CD14-positive monocyte (primary cell): Measurements from ENCODE around the gene CANT1. TPM values are rescaled to one million over a fixed set of nuclear protein-coding genes. Genes with fewer than 3 reads are reported as not detected.
"Not testable (repeated sequence)": the region's sequence is repeated elsewhere in the genome, so short reads cannot be mapped to it uniquely, and the experiment has no call there.

Experiments
- DNase-seq, 3 donors: peaks; one replicate each; pipeline ENCODE4 v3.0.0-alpha.2; 2011 to 2022
- H2AFZ ChIP-seq: 2 replicates; pipeline ENCODE4 v1.6.0; 2012; ENCODE audit warnings: mild to moderate bottlenecking, low read depth, low read length, inconsistent platforms; ENCODE audit not compliant: insufficient read depth, poor library complexity, severe bottlenecking
- H3K27ac ChIP-seq, 2 donors: 1 replicate in 1 of 2; 2 replicates in 1 of 2; pipeline ENCODE4 v1.5.1; 2012 to 2013; ENCODE audit warnings: low read length in 2 of 2, control low read depth in 1 of 2, inconsistent platforms in 1 of 2, low read depth in 1 of 2, mild to moderate bottlenecking in 1 of 2
- H3K27me3 ChIP-seq, 2 donors: one replicate each; pipeline versions ENCODE4 v1.6.0 to v1.6.1; 2011 to 2013; ENCODE audit warnings: low read length in 2 of 2; ENCODE audit not compliant: control insufficient read depth in 2 of 2, insufficient read depth in 2 of 2
- H3K36me3 ChIP-seq, 2 donors: replicated peaks in 1 of 2; 1 replicate in 1 of 2; 2 replicates in 1 of 2; pipeline versions ENCODE4 v1.5.1 to v1.6.1; 2012 to 2013; ENCODE audit warnings: low read length in 2 of 2, control low read depth in 1 of 2, inconsistent platforms in 1 of 2, mild to moderate bottlenecking in 1 of 2; ENCODE audit not compliant: insufficient read depth in 2 of 2, control insufficient read depth in 1 of 2
- H3K4me1 ChIP-seq, 2 donors: 1 replicate in 1 of 2; 2 replicates in 1 of 2; pipeline versions ENCODE4 v1.5.1 to v1.6.1; 2012 to 2013; ENCODE audit warnings: low read length in 2 of 2, control low read depth in 1 of 2, inconsistent platforms in 1 of 2, mild to moderate bottlenecking in 1 of 2, moderate library complexity in 1 of 2; ENCODE audit not compliant: insufficient read depth in 2 of 2, control insufficient read depth in 1 of 2
- H3K4me2 ChIP-seq: replicated peaks from 2 replicates; pipeline ENCODE3; 2012; ENCODE audit warnings: low read length, moderate library complexity, mild to moderate bottlenecking; ENCODE audit not compliant: poor library complexity, severe bottlenecking; ENCODE audit errors: extremely low read depth
- H3K4me3 ChIP-seq, 3 experiments: fragments of 200-600 bp in 1 of 3; sonication (generic) in 1 of 3; replicated peaks in 1 of 3; 1 replicate in 2 of 3; 2 replicates in 1 of 3; pipeline ENCODE4 v1.5.1; 2011 to 2013; ENCODE audit warnings: low read length in 3 of 3, mild to moderate bottlenecking in 3 of 3, control low read depth in 2 of 3, low read depth in 2 of 3, inconsistent platforms in 1 of 3, moderate library complexity in 1 of 3
- H3K79me2 ChIP-seq: 2 replicates; pipeline ENCODE4 v1.6.0; 2012; ENCODE audit warnings: mild to moderate bottlenecking, control low read depth, inconsistent platforms, low read length, moderate library complexity; ENCODE audit not compliant: insufficient read depth
- H3K9ac ChIP-seq: 2 replicates; pipeline ENCODE4 v1.6.0; 2017; ENCODE audit warnings: low read length, mild to moderate bottlenecking; ENCODE audit not compliant: insufficient read depth, poor library complexity, severe bottlenecking
- H3K9me3 ChIP-seq, 2 donors: replicated peaks in 1 of 2; 1 replicate in 1 of 2; 2 replicates in 1 of 2; pipeline versions ENCODE4 v1.5.1 to v1.6.1; 2012 to 2013; ENCODE audit warnings: low read length in 2 of 2, control low read depth in 1 of 2; ENCODE audit not compliant: control insufficient read depth in 1 of 2, insufficient read depth in 1 of 2
- H4K20me1 ChIP-seq: 2 replicates; pipeline ENCODE4 v1.6.0; 2012; ENCODE audit warnings: mild to moderate bottlenecking, low read length, control low read depth, moderate library complexity; ENCODE audit not compliant: insufficient read depth
- H3K27ac Mint-ChIP-seq, 7 donors: one replicate each; pipeline ENCODE4 v1.8.0; 2020; ENCODE audit warnings: mild to moderate bottlenecking in 7 of 7, mixed read lengths in 7 of 7, moderate library complexity in 6 of 7, inconsistent platforms in 2 of 7
- H3K27me3 Mint-ChIP-seq, 3 donors: one replicate each; pipeline ENCODE4 v1.8.0; 2021 to 2022; ENCODE audit warnings: low read depth in 3 of 3, mild to moderate bottlenecking in 3 of 3, mixed read lengths in 3 of 3, moderate library complexity in 3 of 3, inconsistent platforms in 1 of 3
- H3K36me3 Mint-ChIP-seq, 2 donors: one replicate each; pipeline ENCODE4 v1.8.0; 2020; ENCODE audit warnings: mixed read lengths in 2 of 2, inconsistent platforms in 1 of 2, mild to moderate bottlenecking in 1 of 2
- H3K4me1 Mint-ChIP-seq: one replicate; pipeline ENCODE4 v1.8.0; 2020; ENCODE audit warnings: mild to moderate bottlenecking, mixed read lengths
- H3K4me3 Mint-ChIP-seq, 2 donors: one replicate each; pipeline ENCODE4 v1.8.0; 2020; ENCODE audit warnings: mild to moderate bottlenecking in 2 of 2, mixed read lengths in 2 of 2, moderate library complexity in 1 of 2
- H3K9me3 Mint-ChIP-seq, 7 donors: one replicate each; pipeline ENCODE4 v1.8.0; 2020 to 2022; ENCODE audit warnings: mixed read lengths in 7 of 7, mild to moderate bottlenecking in 6 of 7, moderate library complexity in 6 of 7, inconsistent platforms in 2 of 7
- WGBS: methylation state at CpG from one replicate; pipeline ENCODE4 v1.1.5; 2013; ENCODE audit warnings: missing lambda C conversion rate; ENCODE audit not compliant: insufficient coverage; 5-methylcytosine and 5-hydroxymethylcytosine counted together
- intact Hi-C, 2 donors: fragments of 100-400 bp; cut with micrococcal nuclease; formaldehyde crosslinking; loops; one replicate each; pipeline versions ENCODE4 v1.15.0 to v1.15.1; 2023
- polyA plus RNA-seq, 3 donors: library from polyadenylated mRNA; depleted of rRNA in 1 of 3; unstranded in 2 of 3; stranded (reverse) in 1 of 3; fragments of 300-500 nt in 2 of 3; fragments of >200 nt in 1 of 3; fragmentation: Illumina TruSeq in 2 of 3; gene quantifications; 1 replicate in 2 of 3; 2 replicates in 1 of 3; pipeline ENCODE4 v1.2.3, GENCODE V29; 2012 to 2021
- TF ChIP-seq, protein P1 (sequence below): fragments of 200-600 bp; IDR thresholded peaks from one replicate; pipeline ENCODE4 v1.8.0; 2022; ENCODE audit warnings: antibody characterized with exemption, mild to moderate bottlenecking

The CANT1 gene
- polyA plus RNA-seq, 3 donors, result 10.6 to 16.6 (median 14.3) TPM

- no peak for DNase-seq
- Mint-ChIP-seq H3K27me3 (peaks cover 79 to 83% (median 82%) of the 10 kb centered on the region in 3 donors), H3K36me3 (peaks cover 3 to 4% of the 10 kb centered on the region in 2 donors), H3K9me3 (peaks cover 0 to 18% (median 5%) of the 10 kb centered on the region in 7 donors), H3K4me1 (peaks cover 13% of the 10 kb centered on the region), H3K27ac (no peak overlapping the region), H3K4me3 (peak overlapping the region in 1 of 2 donors; percentile 94)
- Histone ChIP-seq H3K36me3 (no peaks in the 10 kb centered on the region), H3K79me2 (no peaks in the 10 kb centered on the region), H3K27ac (no peak overlapping the region), H3K4me3 (no peak overlapping the region), H2AFZ (no peak overlapping the region), H4K20me1 (no peaks in the 10 kb centered on the region), H3K4me1 (peaks cover 11% of the 10 kb centered on the region in 2 donors), H3K27me3 (peaks cover 34 to 80% of the 10 kb centered on the region in 2 donors), H3K9ac (no peak overlapping the region), H3K4me2 (no peak overlapping the region), H3K9me3 (peaks cover 0 to 2% of the 10 kb centered on the region in 2 donors)
- TF ChIP-seq, protein P1, sequence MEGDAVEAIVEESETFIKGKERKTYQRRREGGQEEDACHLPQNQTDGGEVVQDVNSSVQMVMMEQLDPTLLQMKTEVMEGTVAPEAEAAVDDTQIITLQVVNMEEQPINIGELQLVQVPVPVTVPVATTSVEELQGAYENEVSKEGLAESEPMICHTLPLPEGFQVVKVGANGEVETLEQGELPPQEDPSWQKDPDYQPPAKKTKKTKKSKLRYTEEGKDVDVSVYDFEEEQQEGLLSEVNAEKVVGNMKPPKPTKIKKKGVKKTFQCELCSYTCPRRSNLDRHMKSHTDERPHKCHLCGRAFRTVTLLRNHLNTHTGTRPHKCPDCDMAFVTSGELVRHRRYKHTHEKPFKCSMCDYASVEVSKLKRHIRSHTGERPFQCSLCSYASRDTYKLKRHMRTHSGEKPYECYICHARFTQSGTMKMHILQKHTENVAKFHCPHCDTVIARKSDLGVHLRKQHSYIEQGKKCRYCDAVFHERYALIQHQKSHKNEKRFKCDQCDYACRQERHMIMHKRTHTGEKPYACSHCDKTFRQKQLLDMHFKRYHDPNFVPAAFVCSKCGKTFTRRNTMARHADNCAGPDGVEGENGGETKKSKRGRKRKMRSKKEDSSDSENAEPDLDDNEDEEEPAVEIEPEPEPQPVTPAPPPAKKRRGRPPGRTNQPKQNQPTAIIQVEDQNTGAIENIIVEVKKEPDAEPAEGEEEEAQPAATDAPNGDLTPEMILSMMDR, result no peak
- 90% methylated on average over 2 of the region's 12 CpGs for WGBS
- intact Hi-C loops, result no loop called here
Observed at GRCh38 chr17:79023180-79023705, 13.7 kb upstream of the CANT1 start.

GRCh38 chr17:79022507-79022991, 13.0 kb upstream of the CANT1 start:
- Histone ChIP-seq H3K79me2 (no peaks in the 10 kb centered on the region), H3K9ac (no peak overlapping the region), H3K4me1 (peaks cover 11% of the 10 kb centered on the region in 2 donors), H3K27me3 (peaks cover 34 to 74% of the 10 kb centered on the region in 2 donors), H4K20me1 (no peaks in the 10 kb centered on the region), H3K27ac (no peak overlapping the region), H3K4me3 (no peak overlapping the region), H3K4me2 (no peak overlapping the region), H2AFZ (no peak overlapping the region), H3K36me3 (no peaks in the 10 kb centered on the region), H3K9me3 (peaks cover 0 to 2% of the 10 kb centered on the region in 2 donors)
- H3K4me1 Mint-ChIP-seq, result peaks cover 13% of the 10 kb centered on the region
- 87% methylated on average over 7 of the region's 9 CpGs for WGBS
- intact Hi-C loops, result no loop called here
- TF ChIP-seq, protein P1, result no peak
- H3K4me3 Mint-ChIP-seq, result peak overlapping the region in 1 of 2 donors; percentile 94
- no peak for DNase-seq
- H3K27ac Mint-ChIP-seq, result no peak overlapping the region
- H3K36me3 Mint-ChIP-seq, result peaks cover 3 to 4% of the 10 kb centered on the region in 2 donors
- peaks cover 0 to 16% (median 5%) of the 10 kb centered on the region in 7 donors for H3K9me3 Mint-ChIP-seq
- peaks cover 72 to 76% (median 75%) of the 10 kb centered on the region in 3 donors for H3K27me3 Mint-ChIP-seq

DNA sequence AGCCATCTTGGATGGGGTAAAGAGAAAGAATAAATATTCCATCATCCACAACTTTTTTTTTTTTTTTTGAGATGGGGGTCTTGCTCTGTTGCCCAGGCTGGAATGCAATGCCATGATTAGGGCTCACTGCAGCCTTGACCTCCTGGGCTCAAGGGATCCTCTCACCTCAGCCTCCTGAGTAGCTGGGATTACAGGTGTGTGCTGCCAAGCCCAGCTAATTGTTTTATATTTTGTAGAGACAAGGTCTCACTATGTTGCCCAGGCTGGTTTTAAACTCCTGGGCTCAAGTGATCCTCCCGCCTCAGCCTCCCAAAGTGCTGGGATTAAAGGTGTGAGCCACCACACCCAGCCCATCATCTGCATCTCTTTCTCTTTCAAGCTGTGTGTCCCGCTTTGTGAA, 12.4 kb upstream of the CANT1 start:
- H3K36me3 ChIP-seq, DNase-seq, H3K27ac Mint-ChIP-seq, H3K27ac ChIP-seq, H2AFZ ChIP-seq, H3K79me2 ChIP-seq, H3K4me2 ChIP-seq, H4K20me1 ChIP-seq, H3K9me3 ChIP-seq, intact Hi-C loops, H3K4me3 ChIP-seq, H3K36me3 Mint-ChIP-seq, H3K9ac ChIP-seq: not testable (repeated sequence)
- peaks cover 0 to 16% (median 5%) of the 10 kb centered on the region in 7 donors for H3K9me3 Mint-ChIP-seq
- peak overlapping the region in 1 of 2 donors; percentile 17 for H3K4me3 Mint-ChIP-seq
- Histone ChIP-seq H3K4me1 (peaks cover 11% of the 10 kb centered on the region in 2 donors), H3K27me3 (peaks cover 34 to 69% of the 10 kb centered on the region in 2 donors)
- peaks cover 13% of the 10 kb centered on the region for H3K4me1 Mint-ChIP-seq
- H3K27me3 Mint-ChIP-seq, result peaks cover 68 to 70% (median 69%) of the 10 kb centered on the region in 3 donors
- 100% methylated on average over 1 of the region's 2 CpGs for WGBS
